LNCaP clone FGC (cell line): Measurements from ENCODE around the gene PCSK7.
A peak's percentile ranks its signal among the peaks of the same experiment; 100 is the strongest.

Experiments
- DNase-seq: peaks from one replicate; pipeline ENCODE4 v3.0.0-alpha.2; 2011; ENCODE audit warnings: low read depth
- H3K4me3 ChIP-seq: 2 replicates; pipeline ENCODE4 v1.5.1; 2011; ENCODE audit warnings: mild to moderate bottlenecking, low read depth, low read length, control low read depth
- CTCF ChIP-seq: IDR thresholded peaks from 2 replicates; pipeline ENCODE4 v1.5.1; 2012; ENCODE audit warnings: mild to moderate bottlenecking; ENCODE audit not compliant: control insufficient read depth, insufficient read depth; ENCODE audit errors: extremely low read depth

The PCSK7 gene

GRCh38 chr11:117226388-117227385 is 5.2 kb downstream of the PCSK7 start:
- peak; percentile 50 for DNase-seq
- H3K4me3 ChIP-seq: no peak overlapping the region
- peak; percentile 79 for TF ChIP-seq CTCF

- no peak for DNase-seq
- no peak for TF ChIP-seq CTCF
These were observed 6.2 kb downstream of the PCSK7 start for GRCh38 chr11:117225553-117226170.

GRCh38 chr11:117223741-117224689 is 7.9 kb downstream of the PCSK7 start:
- no peak for TF ChIP-seq CTCF

More at GRCh38 chr11:117225553-117226170, 6.2 kb downstream of the PCSK7 start:
- H3K4me3 ChIP-seq: no peak overlapping the region

GRCh38 chr11:117222991-117223740 is 8.7 kb downstream of the PCSK7 start:
- TF ChIP-seq CTCF: no peak
- H3K4me3 ChIP-seq: no peak overlapping the region
- no peak for DNase-seq

More at GRCh38 chr11:117223741-117224689, 7.9 kb downstream of the PCSK7 start:
- DNase-seq: no peak
- no peak overlapping the region for H3K4me3 ChIP-seq

GRCh38 chr11:117221775-117222517 is 9.9 kb downstream of the PCSK7 start:
- DNase-seq: peak; percentile 63
- 0 out of 2 replicates have a peak, but pooled peaks have one; percentile 18 for TF ChIP-seq CTCF
- no peak overlapping the region for H3K4me3 ChIP-seq
